NK-92 treated with Interleukin-12 subunit alpha and Interleukin-12 subunit beta, amount 100 ng/mL, for 24 hours (cell line): Measurements from ENCODE around the gene GNAL.
A peak's percentile ranks its signal among the peaks of the same experiment; 100 is the strongest.
"Not testable (repeated sequence)": the region's sequence is repeated elsewhere in the genome, so short reads cannot be mapped to it uniquely, and the experiment has no call there.

Source experiments
- DNase-seq: peaks from one replicate; lab custom pipeline; 2025; lab: John Stamatoyannopoulos, UW

Gene GNAL

DNA sequence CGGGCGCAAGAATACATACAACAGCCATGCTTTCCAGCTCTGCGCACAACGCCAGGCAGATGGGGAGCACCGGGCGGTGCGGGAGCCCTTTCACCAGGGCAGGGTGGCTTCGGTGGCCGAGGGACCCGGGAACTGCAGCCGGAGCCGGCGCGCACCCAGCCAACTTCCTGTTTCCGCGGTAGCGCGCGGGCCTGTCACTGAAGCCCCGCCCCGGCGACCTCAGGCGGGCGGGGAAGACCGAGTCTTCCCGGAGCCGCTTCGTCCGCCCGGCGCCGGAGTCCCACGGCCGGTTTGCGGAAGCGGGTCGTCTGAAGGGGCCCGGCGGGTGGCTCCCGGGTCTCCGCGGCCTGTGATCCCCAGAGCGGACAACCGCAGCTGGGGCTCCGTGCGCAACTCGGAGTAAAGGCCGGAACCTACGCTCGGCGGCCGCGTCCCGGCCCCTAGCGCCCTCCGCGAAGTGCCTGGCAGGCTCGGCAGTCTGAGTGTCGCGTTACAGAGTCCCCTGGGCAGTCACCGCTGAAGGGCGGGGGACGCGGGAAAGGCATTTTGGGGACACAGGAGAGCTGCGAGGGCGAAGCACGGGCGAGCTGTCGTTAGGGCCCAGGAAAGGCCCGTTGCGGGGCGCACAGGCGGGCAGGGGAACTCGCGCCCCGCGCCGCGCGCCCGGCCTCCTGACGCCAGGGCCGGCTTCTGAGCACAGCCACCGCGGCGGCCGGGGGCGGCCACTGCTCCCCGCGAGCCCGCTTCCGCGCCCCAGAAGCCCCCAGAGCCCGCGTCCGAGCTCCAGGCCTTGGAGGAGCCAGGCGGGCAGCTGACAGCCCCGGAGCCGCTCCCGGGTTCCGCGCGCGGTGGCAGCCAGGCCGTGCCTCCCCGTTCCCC lies 219.4 kb downstream of the GNAL start, which contains the start of gene MPPE1:
Gene MPPE1, minus strand, starts transcription at position 136 of the 879 bp plus-strand sequence. CDS start 11,053 bp downstream, outside the sequence.
- peak; percentile 52 for DNase-seq

- no peak for DNase-seq
These were observed 220.0 kb downstream of the GNAL start for GRCh38 chr18:11909061-11909455.

DNA sequence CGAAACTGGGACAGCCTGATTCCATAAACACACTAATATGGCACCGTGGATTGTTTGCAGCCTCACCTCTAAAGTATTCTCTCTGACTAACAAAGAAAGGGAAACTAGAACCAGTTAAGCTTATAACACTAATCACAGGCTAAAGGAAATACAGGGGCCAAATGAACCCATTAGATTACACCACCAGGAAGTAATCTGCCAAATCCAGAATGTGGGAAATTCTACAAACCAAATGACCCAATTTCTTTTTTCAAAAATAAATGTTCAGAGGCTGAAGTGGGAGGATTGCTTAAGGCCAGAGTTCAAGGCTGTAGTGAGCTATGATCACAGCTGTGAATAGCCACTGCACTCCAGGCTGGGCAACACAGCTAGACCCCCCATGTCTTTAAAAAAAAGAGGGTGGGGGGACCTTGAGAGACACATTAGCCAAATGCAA lies 220.5 kb downstream of the GNAL start:
- no peak for DNase-seq

- not testable (repeated sequence) for DNase-seq
These were observed 227.8 kb downstream of the GNAL start for GRCh38 chr18:11916880-11917279.

DNA sequence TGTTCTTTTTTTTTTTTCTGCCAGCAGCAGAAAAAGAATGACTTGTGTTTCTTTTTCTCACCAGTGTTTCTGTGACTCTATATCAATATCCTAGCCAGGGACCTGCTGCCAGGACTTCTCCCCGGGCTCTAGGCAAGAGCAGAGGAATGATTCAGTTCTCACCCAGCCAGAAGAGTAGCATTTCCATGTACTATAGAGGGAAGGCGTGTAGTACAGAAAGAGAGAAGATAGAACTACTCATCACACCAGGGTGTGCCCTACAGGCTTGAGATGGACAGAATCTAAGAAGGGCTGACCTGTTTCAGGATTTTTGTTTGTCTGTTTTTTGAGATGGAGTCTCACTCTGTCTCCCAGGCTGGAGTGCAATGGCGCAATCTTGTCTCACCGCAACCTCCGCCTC lies 230.5 kb downstream of the GNAL start:
- not testable (repeated sequence) for DNase-seq

DNA sequence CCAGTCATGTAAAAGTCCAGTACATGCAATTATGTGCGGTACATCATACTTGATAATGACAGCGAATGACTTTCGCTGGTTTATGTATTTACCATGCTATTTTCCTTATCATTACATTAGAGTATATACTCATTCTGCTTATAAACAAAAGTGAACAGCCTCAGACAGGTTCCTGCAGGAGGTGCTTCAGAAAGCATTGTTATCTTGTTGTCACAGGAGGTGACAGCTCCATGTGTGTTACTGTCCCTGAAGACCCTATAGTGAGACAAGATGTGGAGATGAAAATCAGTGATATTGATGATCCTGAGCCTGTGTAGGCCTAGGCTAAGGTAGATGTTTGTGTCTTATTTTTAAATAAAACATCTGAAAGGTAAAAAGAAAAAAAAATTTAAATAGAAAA lies 234.4 kb downstream of the GNAL start:
- DNase-seq: no peak

GRCh38 chr18:11925800-11926481 lies 236.9 kb downstream of the GNAL start:
- no peak for DNase-seq

- DNase-seq: no peak
These were observed 238.4 kb downstream of the GNAL start for GRCh38 chr18:11927497-11927896.

DNA sequence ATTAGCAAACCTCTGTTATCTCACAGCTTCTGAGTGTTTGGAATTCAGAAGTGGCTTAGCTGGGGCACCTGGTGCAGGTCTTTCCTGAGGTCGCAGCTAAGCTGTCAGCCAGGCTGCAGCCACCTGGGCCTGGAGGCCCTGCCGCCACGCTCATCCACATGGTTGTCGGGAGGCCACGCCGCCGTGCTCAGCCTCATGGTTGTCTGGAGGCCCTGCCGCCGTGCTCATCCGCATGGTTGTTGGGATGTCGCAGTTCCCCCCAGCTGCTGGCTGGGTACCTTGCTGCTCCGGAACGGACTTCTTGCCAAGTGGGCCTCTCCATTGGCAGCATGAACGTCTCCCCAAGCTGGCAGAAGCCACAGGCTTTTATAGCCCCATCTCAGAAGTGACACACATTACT lies 243.3 kb downstream of the GNAL start:
- no peak for DNase-seq
